MM.1S (cell line): ENCODE measurements around the gene RPRD1A.

Experiments used
- CTCF ChIP-seq: fragments of 300-600 bp; sonication (generic); IDR thresholded peaks from 2 replicates; pipeline ENCODE4 v1.5.1; 2016; ENCODE audit warnings: antibody characterized with exemption, low read length, mixed read lengths
- EZH2phosphoT487 ChIP-seq: fragments of 300-600 bp; sonication (generic); IDR thresholded peaks from 2 replicates; pipeline ENCODE4 v1.6.1; 2018; ENCODE audit warnings: antibody characterized with exemption, low read length

- TF ChIP-seq CTCF (no peak), EZH2phosphoT487 (no peak)
Observed at GRCh38 chr18:36034299-36034895, 33.0 kb downstream of the RPRD1A start.
